Hypothalamus (tissue), 51 donors: Measurements from ENCODE around the gene ACSL4.
"Not testable (repeated sequence)": the region's sequence is repeated elsewhere in the genome, so short reads cannot be mapped to it uniquely, and the experiment has no call there.

ENCODE experiments used
- DNase-seq, 51 donors: peaks; one replicate each; lab custom pipeline; 2025; lab: John Stamatoyannopoulos, UW

The ACSL4 gene

GRCh38 chrX:109679820-109680219 is 53.2 kb downstream of the ACSL4 start:
- DNase-seq = no peak

GRCh38 chrX:109672239-109672638 is 60.8 kb downstream of the ACSL4 start:
- no peak for DNase-seq

DNA sequence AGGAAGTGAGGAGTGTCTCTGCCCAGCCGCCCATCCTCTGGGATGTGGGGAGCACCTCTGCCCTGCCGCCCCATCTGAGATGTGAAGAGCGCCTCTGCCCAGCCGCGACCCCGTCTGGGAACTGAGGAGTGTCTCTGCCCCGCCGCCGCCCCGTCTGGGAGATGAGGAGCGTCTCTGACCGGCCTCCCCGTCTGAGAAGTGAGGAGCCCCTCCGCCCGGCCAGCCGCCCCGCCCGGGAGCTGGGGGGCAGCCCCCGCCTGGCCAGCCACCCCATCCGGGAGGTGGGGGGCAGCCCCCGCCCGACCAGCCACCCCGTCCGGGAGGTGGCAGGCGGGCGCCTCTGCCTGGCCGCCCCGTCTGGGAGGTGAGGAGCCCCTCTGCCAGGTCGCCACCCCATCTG is 61.9 kb downstream of the ACSL4 start:
- not testable (repeated sequence) for DNase-seq

DNA sequence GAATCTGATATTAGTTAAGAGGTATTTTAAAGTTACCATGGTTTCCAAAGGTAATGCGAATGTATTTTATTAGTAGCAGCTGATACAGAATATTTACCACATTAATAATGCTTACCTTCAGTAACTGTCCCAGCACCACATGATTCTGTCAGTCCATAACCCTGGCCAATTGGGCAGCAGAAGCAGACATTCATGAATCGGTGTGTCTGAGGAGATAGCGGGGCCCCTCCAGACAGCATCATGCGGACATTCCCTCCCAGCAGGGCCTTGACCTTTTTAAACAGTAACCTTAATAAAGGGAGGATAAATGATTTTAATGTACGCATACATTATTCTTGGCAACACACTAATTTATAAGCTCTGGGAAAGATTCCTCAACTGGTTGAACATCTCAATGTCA is 65.1 kb downstream of the ACSL4 start:
- no peak for DNase-seq

DNA sequence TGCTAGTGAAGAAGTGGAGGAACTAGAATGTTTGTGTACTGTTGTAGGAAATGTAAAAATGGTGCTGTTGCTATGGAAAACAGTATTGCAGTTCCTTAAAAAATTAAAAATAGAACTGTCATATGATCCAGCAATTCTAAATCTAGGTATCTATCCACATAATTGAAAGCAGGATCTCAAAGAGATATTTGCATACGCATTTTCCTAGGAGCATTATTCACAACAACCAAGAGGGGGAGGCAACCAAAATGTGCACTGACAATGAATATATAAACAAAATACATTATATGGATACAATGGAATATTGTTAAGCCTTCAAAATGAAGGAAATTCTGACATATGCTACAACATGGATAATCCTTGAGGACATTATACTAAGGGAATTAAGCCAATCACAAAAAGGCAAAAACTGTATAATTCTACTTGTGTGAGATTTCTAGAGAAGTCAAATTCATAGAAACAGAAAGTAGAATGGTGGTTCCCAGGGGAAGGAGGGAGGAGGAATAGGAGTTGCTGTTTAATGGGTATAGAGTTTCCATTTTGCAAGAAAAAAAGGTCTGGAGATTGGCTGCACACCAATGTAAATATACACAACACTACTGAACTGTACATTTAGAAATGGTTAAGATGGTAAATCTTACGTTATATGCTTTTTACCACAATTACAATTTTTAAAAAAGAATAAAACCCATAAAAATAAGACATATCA is 72.5 kb downstream of the ACSL4 start:
- no peak for DNase-seq

DNA sequence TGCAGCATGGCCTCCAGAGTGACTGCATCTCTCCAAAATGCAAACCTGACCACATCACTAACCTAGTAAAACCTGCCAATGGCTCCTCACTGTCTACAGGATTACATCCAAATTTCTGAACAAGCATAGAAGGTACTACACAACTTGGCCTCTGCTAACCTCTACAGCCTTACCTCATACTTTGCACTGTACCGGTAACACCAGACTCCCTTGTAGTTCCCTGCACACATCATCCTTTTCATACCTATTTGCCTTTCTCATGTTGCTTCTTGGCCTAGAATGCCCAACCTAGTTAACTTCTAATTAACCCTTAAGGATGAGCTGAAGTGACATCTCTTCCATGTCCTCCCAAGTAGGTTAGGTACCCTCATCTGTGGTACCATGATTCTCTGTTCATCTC is 74.7 kb downstream of the ACSL4 start:
- DNase-seq = no peak

DNA sequence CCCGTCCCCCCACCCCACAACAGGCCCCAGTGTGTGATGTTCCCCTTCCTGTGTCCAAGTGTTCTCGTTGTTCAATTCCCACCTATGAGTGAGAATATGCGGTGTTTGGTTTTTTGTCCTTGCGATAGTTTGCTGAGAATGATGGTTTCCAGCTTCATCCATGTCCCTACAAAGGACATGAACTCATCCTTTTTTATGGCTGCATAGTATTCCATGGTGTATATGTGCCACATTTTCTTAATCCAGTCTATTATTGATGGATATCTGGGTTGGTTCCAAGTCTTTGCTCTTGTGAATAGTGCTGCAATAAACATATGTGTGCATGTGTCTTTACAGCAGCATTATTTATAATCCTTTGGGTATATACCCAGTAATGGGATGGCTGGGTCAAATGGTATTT is 75.7 kb downstream of the ACSL4 start:
- DNase-seq = not testable (repeated sequence)

GRCh38 chrX:109656774-109657173 is 76.3 kb downstream of the ACSL4 start:
- DNase-seq = no peak

DNA sequence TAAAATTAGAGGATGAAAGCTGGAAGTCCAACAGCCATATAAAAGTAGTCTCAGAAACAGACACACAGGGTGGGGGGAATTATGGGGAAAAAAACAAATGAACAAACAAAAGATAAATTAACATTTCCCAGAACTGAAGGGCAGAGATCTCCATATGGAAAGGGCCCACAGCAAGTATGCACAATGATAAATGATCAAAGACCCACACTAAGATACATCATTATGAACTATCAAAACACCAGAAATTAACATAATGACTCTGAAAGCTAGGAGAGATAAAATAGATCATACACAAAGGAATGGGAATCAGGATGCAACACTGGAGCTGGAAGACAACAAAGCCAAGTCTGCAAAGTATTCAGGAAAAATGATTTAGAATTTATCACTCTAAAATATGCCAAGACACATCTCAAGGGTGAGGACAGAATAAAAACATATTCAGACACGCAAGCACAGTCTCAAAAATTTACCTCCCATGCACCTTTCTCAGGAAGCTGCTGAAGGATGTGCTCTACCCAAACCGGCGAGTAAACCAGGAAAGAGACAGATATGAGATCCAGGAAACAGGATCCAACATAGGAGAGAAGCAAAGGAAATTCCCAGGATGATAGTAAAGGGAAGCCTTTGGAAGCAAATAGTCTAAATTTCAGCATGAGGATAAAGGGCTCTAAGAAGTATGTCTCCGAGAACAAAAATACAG is 77.4 kb downstream of the ACSL4 start:
- DNase-seq = no peak

- DNase-seq = no peak
Observed at GRCh38 chrX:109654516-109655109, 78.4 kb downstream of the ACSL4 start.

DNA sequence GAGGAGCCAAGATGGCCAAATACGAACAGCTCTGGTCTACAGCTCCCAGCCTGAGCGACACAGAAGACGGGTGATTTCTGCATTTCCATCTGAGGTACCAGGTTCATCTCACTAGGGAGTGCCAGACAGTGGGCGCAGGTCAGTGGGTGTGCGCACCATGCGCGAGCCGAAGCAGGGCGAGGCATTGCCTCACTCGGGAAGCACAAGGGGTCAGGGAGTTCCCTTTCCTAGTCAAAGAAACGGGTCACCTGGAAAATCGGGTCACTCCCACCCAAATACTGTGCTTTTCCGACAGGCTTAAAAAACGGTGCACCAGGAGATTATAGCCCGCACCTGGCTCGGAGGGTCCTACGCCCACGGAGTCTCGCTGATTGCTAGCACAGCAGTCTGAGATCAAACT is 88.4 kb downstream of the ACSL4 start:
- not testable (repeated sequence) for DNase-seq

DNA sequence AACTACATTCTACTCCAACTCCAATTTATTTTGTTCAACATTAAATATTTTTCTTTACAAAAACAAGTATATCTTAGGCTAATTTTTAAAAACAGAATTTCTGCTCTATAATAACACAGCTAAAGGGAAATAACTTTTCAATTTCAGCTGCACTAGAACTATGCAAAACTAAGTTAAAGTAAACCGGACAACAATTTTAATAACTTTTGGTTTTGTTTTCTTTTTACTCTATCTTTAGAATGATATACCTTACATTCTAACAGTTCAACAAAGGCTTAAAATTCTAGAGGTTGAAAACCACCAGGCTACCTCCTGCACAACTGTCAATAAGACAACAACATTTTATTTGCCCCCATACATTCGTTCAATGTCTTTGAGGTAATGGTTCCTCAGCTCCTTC is 89.4 kb downstream of the ACSL4 start:
- DNase-seq = no peak

DNA sequence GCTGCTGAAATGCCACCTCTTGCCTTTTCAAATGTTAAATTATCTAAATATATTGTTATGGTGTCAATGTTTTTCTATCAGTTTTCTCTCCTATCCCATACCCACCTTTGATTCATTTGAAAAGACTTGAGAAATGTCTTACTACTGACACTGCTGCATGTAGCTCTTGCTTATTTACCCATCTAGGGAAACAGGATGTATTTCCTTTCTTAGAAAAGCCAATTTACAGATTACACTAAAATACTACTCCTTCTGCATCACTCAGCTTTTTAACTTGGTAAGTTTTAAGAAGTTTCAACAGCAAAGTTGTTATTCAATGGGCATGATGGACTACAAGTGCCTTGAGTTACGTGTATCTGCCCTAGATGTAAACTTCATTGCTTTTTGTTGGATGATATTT is 94.9 kb downstream of the ACSL4 start:
- DNase-seq = no peak

- not testable (repeated sequence) for DNase-seq
Observed at GRCh38 chrX:109637477-109637876, 95.6 kb downstream of the ACSL4 start.

DNA sequence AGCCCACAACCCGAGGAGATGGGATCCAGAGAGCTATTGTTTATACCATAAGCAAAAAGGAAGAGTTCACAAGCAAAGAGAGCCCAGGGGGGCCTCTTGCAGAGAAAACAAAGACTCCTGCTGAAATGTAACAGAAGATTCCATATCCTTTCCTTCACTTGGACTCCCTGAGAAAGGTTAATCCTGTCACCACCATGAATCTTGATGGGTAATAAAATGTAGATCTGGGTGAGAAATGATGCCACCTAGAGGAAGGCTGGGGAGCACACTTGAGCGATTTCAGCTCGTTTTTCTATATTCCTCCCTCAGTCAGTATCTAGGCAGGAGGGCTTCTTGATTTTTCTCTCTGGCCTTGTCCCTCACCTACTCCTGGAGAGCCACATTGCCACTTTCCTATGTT is 97.9 kb downstream of the ACSL4 start:
- DNase-seq = no peak

DNA sequence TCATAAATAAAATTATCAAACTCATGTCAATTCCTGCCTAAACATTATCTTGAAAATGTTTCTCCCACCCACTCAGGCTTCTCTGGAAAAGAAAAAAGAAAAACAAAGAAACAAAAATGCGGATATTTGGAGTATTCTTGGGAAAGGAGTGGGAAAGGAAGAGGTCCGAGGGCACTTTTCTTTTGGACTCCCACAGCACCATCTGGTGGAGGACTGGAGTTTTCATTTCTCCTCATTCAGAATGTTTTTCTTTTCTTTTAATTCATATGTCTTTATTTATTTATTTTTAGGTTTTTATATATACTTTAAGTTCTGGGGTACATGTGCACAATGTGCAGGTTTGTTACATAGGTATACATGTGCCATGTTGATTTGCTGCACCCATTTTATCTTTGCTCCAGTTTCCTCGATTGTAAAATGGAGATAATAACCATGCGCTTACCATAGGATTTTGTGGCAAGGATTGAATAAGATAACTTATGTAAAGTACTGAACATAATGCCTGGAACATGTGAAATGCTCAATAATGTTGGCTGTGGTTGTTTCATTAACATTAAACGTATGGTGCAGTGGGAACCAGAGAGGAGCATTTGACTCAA is 100.1 kb downstream of the ACSL4 start:
- peak in 5 of 51 donors; percentile 0 to 7 (median 1) for DNase-seq

DNA sequence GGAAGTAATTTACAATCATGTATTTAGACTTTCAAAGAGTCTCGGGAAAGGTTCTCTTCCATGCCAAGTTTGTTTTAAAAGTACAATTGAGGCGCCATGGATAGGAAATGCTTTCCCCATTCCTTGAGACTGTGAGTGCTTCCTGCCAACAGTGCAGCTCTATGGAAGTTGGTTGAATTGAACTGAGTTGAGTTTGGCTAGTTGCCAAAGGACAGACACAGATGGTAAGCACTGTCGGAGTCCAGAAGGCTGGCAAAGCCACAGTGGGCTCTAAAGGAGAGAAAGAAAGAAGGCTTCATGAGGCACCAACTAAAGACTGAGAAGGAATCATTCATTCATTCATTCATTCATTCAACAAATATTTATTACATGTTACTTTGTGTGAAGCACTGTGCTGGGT is 103.7 kb downstream of the ACSL4 start:
- DNase-seq = peak in 12 of 51 donors; percentile 0 to 45 (median 2)

DNA sequence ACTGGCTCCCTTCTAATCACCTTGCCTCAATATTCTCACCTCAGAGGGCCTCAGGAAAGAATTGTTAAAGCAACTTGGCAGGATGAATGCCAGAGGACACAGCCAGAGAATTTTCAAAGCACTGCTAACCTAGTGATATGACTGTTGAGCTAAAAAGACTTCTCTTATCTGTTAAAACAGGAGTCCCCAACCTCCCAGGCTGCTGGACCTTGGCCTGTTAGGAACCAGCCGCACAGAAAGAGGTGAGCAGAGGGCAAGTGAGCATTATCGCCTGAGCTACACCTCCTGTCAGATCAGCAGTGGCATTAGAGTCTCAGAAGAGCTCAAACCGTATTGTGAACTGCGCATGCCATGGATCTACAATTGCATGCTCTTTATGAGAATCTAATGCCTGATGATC is 106.4 kb downstream of the ACSL4 start:
- no peak for DNase-seq

- DNase-seq = peak in 23 of 51 donors; percentile 0 to 29 (median 16)
Observed at GRCh38 chrX:109624641-109625616, 108.1 kb downstream of the ACSL4 start, which contains the start of gene KCNE5. Gene KCNE5 (minus strand): TSS chrX:109625172. CDS start chrX:109625020, 152 bp downstream.

DNA sequence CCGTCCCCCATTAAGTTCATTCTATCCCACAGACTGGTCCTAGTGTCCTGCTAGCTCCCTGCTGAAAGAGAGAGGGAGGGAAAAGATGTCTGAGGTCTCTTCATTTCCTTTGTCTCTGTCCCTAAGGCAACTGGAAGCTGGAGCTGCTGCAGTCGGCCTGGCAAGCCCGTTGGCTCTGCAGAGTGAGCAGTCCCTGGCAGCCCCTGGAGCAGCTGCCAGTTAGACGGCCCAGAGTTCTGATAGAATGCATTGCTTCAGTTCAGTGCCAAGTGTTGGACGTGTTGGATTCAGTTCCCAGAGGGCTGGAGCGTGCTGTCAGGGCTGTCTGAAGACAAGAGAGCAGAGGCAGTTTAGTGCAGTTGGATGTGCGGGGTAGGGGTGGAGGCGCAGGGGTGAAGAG is 109.1 kb downstream of the ACSL4 start:
- DNase-seq = peak in 27 of 51 donors; percentile 1 to 63 (median 11)
